ENCODE measurements around the gene STARD7.

GRCh38 chr2:96169868-96170507, 38.6 kb downstream of the STARD7 start:
- TF ChIP-seq POLR2A (IDR thresholded peaks at IDR 0.05; ENCODE audit: low read length) (no peak), GATA1 (IDR thresholded peaks at IDR 0.05; ENCODE audit: low read depth, low read length) (no peak)
